SIG-M5 (cell line): ENCODE data around the gene ARMC6.

Experiments
- DNase-seq: peaks from one replicate; lab custom pipeline; 2025; lab: John Stamatoyannopoulos, UW

Gene ARMC6

DNA sequence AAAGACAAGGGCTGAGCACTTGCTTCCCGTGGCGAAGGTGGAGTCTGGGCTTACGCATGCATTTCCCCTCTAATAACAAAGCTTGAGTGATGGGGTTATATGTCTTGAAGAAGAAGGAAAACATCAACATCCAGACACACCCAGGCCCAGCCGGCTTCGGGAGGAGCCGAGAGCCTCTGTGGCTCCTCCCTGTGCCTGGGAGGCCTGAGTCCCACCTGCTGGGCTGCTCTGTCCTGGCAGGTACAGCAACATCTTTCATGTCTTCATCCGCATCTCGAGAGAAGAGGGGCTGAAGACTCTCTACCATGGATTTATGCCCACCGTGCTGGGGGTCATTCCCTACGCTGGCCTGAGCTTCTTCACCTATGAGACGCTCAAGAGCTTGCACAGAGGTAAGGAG lies 74.3 kb downstream of the ARMC6 start:
- no peak for DNase-seq
